HG03442 (cell line): ENCODE results near the gene TBL2.
"Not testable (repeated sequence)": the region's sequence is repeated elsewhere in the genome, so short reads cannot be mapped to it uniquely, and the experiment has no call there.

Experiments
- ATAC-seq: cut with Tn5 transposase; IDR thresholded peaks from one replicate; pipeline ENCODE4 v1.9.1; 2021; ENCODE audit warnings: mild to moderate bottlenecking, moderate library complexity; ENCODE audit not compliant: unreplicated experiment

TBL2 gene

DNA sequence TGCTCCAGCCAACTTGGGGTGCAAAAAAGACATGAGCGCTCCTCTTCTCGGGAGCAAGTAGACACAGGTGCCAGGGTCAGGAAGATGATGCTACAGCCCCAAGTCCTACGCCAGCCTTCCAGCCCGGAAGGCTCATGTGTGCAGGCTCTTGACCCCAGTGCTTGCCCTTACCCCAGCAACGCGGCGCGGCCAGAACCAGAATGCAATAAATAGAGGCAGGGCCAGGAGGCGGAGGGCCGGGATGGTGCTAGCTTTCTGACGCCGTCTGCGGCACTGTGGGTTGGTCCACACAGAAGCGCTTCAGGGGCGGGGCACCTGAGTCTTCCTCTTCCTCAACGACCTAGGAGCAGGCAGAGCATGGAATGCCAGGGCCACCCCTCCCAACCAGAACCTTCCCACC, 41.3 kb downstream of the TBL2 start:
- no peak for ATAC-seq

GRCh38 chr7:73536479-73536878, 41.9 kb downstream of the TBL2 start:
- ATAC-seq: no peak

DNA sequence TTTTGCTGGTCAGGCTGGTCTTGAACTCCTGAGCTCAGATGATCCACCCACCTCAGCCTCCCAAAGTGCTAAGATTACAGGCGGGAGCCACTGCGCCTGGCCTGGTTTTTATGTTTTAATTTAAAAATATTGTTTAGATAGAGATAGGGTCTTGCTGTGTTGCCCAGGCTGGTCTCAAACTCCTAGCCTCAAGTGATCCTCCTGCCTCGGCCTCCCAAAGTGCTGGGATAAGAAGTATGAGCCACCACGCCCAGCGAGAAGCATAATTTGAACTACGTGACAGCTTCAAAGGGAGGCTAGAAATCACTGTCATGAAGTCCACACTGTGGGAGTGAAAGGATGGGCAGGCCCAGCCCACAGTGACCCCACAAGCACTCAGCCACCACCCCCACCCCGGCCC, 42.5 kb downstream of the TBL2 start:
- ATAC-seq: not testable (repeated sequence)

DNA sequence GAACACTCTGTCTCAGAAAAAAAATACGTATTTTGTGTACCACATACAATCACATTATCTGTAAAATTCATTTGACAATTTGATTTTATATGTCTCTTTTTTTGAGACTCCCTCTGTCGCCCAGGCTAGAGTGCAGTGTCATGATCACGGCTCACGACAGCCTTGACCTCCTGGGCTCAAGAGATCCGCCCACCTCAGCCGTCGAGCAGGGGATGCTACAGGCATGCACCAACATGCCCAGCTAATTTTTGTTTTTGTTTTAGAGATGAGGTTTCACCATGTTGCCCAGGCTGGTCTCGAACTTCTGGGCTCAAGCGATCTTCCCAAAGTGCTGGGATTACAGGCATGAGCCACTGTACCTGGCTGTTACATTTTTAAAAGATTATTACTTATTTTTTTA, 44.6 kb downstream of the TBL2 start:
- no peak for ATAC-seq

- no peak for ATAC-seq
Measured at GRCh38 chr7:73532224-73532623, 46.2 kb downstream of the TBL2 start.

DNA sequence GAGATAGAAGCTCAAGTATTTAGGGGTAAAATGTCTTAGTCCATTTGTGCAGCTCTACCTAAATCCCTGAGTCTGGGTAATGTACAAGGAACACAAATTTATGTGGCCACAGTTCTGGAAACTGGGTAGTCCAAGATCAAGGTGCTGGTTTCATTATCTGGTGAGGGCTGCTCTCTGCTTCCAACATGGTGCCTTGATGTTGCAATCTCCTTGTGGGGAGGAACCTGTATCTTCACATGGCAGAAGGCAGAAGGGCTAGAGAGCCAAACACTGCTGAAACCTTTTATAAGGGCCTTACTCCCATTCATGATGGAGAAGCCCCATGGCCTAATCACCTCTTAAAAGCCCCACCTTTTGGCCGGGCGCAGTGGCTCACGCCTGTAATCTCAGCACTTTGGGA, 47.6 kb downstream of the TBL2 start:
- ATAC-seq: no peak

DNA sequence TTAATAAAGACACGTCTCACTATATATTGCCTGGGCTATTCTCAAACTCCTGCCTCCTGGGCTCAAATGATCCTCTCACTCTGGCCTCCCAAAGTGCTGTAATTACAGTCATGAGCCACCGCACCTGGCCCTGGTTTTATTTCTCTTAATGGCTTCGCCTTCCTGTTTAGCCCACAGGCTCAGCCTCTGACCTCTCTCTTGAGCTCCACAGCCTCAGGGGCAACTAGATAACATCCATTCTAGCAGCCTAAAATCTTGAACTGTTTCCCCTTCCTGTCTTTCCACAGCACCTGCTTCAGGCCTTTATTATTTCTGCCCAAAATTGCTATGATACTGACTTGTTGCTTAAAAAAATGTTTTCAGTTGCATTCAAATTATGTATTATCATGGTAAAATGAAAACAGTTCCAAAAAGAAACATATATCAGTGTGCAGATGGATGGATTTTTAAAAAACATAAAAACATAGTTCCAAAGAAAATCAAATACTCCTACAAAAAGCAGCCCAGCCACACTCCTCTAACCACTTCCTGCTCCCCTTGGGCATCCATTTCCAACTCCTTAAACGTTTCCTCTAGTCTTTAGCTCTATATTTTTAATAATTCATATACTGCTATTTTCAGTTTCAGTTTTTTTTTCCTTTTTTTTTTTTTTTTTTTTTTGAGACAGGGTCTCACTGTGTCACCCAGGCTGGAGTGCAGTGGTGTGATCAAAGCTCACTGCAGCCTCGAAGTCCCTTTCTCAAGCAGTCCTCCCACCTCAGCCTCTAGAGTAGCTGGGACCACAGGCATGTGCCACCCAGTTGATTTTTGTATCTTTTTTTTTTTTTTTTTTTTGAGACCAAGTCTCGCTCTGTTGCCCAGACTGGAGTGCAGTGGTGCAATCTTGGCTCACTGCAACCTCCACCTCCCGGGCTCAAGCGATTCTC, 51.2 kb downstream of the TBL2 start:
- ATAC-seq: no peak

DNA sequence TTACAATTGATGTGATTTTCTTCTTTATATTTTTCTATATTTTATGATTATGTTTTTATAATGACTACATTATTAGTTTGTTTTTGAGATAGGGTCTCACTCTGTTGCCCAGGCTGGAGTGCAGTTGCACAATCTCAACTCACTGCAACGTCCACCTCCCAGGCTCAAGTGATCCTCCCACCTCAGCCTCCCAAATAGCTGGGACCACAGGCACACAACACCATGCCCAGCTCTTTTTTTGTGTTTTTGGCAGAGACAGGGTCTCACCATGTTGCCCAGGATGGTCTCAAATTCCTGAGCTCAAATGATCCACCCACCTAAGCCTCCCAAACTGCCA, 52.3 kb downstream of the TBL2 start:
- ATAC-seq: not testable (repeated sequence)

- ATAC-seq: peak; percentile 84
Measured at GRCh38 chr7:73522105-73522872, 56.1 kb downstream of the TBL2 start, which contains the start of gene BAZ1B. BAZ1B (minus strand) TSS chr7:73522293; CDS start chr7:73521933, 360 bp downstream.

DNA sequence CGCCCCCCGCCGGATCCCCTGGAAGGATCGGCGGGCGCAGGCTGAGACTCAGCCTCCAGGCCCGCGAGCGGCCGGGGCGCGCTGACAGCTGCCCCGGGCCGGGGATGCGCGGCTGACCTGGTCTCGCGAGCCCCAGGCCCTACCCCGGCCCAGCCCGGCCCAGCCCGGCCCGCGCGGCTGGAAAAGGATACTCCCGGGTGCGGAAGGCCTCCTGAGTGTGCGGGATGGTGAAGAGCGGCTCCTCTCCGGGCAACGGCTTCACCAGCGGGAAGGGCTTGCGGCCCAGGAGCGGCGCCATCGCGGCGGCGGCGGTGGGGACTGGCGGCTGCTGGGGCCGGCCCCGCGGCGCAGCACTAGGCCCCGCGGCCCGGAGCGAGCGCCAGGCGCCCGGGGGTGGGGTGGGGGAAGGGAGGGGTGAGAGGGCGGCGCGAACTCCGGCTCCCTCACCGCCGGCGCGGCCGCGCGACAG, 56.7 kb downstream of the TBL2 start:
- peak; percentile 35 for ATAC-seq

DNA sequence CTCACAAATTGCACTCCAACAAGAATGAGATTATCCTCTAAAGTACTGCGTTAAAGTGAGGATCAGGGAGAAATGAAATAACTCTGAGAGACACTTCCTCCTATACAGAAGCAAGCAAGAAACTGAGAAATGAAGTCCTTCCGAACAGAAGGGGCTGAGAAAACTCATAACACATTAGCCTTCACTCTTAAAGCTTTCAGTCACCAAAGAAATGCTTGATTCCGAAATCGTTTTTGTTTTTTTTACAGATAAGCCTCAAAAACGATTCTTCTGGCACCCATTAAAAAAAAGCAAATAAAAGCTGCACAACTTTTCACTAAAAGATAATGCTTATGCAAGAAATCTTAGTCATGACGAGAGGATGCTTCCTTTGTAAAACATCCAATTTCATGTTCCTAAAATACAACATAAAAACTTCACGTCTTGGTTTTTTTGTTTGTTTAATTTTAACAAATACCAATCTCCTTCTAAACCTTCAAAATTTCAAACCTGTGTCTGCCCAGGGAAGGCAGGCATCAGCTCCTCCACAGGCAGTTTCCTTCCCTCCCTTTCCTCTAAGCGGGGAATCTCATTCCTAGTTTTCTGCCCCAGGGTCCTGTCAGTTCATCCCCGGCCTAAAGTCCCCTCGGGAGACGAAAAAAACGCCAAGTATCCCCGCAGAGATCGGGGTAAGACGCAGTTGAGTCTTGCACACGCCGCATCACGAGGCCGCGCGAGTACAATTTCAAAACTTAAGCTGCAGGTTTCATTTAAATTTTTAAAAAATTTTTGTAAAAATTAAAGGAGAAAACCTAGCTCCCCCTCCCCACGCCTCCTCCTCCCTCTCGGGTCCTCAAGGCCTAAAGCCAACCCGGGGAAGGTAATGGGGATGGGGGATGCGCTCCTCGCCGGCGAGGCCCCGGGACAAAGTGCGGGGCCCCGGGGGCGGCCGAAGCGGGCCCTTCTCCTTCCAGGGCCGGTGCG, 57.4 kb downstream of the TBL2 start:
- ATAC-seq: no peak

GRCh38 chr7:73519867-73520672, 58.3 kb downstream of the TBL2 start:
- ATAC-seq: no peak

DNA sequence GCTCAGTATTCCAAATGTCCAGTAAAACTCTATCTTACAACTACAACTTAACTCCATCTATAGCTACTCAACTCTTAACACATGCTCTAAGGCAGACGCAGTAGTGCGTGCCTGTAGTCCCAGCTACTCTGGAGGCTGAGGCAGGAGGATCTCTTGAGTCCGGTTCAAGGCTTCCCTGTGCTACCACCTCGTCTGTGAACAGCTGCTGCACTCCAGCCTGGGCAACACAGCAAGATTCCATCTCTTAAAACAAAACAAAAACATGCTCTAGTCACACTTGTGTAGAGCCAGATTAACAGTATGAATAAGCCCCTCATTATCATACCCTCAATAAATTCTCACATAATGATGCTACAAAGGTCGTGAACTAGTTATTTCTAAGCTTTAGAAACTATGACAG, 59.9 kb downstream of the TBL2 start:
- ATAC-seq: no peak
